Choroid plexus epithelial cell (primary cell): ENCODE results near the gene FOXP1.
A peak's percentile ranks its signal among the peaks of the same experiment; 100 is the strongest.

Experiments
- DNase-seq: peaks from one replicate; pipeline ENCODE4 v3.0.0-alpha.2; 2010; ENCODE audit warnings: low read depth
- H3K4me3 ChIP-seq: 2 replicates; pipeline ENCODE4 v1.5.1; 2011; ENCODE audit warnings: low read depth, mild to moderate bottlenecking, control low read depth, low read length, moderate library complexity
- TF ChIP-seq, protein P1 (sequence below): conservative IDR thresholded peaks from 2 replicates; pipeline ENCODE4 v1.5.1; 2011; ENCODE audit warnings: low read depth, mild to moderate bottlenecking, control low read depth, inconsistent platforms, low read length, moderate library complexity

Gene FOXP1

GRCh38 chr3:71318458-71318827 lies 265.1 kb downstream of the FOXP1 start:
- H3K4me3 ChIP-seq = no peak overlapping the region
- TF ChIP-seq, protein P1, sequence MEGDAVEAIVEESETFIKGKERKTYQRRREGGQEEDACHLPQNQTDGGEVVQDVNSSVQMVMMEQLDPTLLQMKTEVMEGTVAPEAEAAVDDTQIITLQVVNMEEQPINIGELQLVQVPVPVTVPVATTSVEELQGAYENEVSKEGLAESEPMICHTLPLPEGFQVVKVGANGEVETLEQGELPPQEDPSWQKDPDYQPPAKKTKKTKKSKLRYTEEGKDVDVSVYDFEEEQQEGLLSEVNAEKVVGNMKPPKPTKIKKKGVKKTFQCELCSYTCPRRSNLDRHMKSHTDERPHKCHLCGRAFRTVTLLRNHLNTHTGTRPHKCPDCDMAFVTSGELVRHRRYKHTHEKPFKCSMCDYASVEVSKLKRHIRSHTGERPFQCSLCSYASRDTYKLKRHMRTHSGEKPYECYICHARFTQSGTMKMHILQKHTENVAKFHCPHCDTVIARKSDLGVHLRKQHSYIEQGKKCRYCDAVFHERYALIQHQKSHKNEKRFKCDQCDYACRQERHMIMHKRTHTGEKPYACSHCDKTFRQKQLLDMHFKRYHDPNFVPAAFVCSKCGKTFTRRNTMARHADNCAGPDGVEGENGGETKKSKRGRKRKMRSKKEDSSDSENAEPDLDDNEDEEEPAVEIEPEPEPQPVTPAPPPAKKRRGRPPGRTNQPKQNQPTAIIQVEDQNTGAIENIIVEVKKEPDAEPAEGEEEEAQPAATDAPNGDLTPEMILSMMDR = no peak
- DNase-seq = no peak

DNA sequence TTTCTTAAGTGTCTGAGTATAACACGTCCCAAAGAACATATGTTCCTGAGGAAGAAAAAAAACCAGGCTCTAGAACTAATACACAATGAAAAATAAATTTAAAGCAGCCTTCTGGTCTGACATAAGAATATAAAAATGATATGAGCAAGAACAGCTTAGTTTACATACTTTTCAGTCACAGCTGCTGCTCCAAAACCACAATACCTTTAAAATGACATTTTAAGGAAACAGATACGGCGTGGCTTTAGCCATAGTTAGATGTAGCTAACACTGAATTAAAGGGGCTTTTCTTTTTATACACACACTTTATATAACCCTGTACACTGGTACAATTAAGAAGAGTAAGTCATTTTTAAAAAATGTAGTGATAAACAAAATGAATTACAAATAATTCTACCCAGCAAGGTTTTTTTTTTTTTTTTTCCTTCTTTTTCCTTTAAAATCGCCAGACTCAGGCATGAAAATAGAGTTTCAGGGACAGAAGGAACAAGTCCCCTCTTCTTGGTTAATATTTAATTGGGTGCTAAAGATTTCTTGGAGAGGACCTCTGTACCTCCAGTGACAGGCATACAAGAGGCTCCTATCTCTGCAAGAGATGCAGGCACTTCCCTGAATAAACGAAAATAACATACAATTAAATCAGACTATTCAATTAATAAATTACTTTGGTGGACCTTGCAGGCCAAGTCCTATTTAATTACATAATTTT lies 265.6 kb downstream of the FOXP1 start:
- no peak overlapping the region for H3K4me3 ChIP-seq
- TF ChIP-seq, protein P1 = no peak
- DNase-seq = peak; percentile 45

- TF ChIP-seq, protein P1 = no peak
Observed at GRCh38 chr3:71317140-71317539, 266.4 kb downstream of the FOXP1 start.

GRCh38 chr3:71316066-71316777 lies 267.3 kb downstream of the FOXP1 start:
- no peak for DNase-seq
- TF ChIP-seq, protein P1 = no peak
- no peak overlapping the region for H3K4me3 ChIP-seq

More at GRCh38 chr3:71317140-71317539, 266.4 kb downstream of the FOXP1 start:
- H3K4me3 ChIP-seq = no peak overlapping the region
- no peak for DNase-seq

- DNase-seq = no peak
- TF ChIP-seq, protein P1 = no peak
- no peak overlapping the region for H3K4me3 ChIP-seq
Observed at GRCh38 chr3:71315431-71315830, 268.1 kb downstream of the FOXP1 start.

- TF ChIP-seq, protein P1 = no peak
- H3K4me3 ChIP-seq = no peak overlapping the region
- no peak for DNase-seq
Observed at GRCh38 chr3:71313844-71314243, 269.7 kb downstream of the FOXP1 start.
